OCI-LY1 (cell line): ENCODE results near the gene DNLZ.
A peak's percentile ranks its signal among the peaks of the same experiment; 100 is the strongest.
"Not testable (repeated sequence)": the region's sequence is repeated elsewhere in the genome, so short reads cannot be mapped to it uniquely, and the experiment has no call there.

Experiments
- H2AFZ ChIP-seq: fragments of 200-600 bp; sonication (generic), shearing (Covaris generic); 2 replicates; pipeline ENCODE4 v1.6.0; 2014; ENCODE audit warnings: antibody characterized with exemption, mild to moderate bottlenecking, low read length
- H3F3A ChIP-seq: fragments of 200-600 bp; sonication (generic), shearing (Covaris generic); 2 replicates; pipeline ENCODE4 v1.6.0; 2014; ENCODE audit warnings: mild to moderate bottlenecking, antibody characterized with exemption, low read length, moderate library complexity; ENCODE audit not compliant: insufficient read depth
- H3K27ac ChIP-seq: fragments of 200-600 bp; sonication (generic); 2 replicates; pipeline ENCODE4 v1.5.1; 2014; ENCODE audit warnings: low read length, mixed run types, mild to moderate bottlenecking, low read depth; ENCODE audit not compliant: poor library complexity, severe bottlenecking
- H3K27me3 ChIP-seq: fragments of 200-600 bp; sonication (generic); 2 replicates; pipeline ENCODE4 v1.6.0; 2014; ENCODE audit warnings: antibody characterized with exemption, mild to moderate bottlenecking, low read length, moderate library complexity; ENCODE audit not compliant: insufficient read depth
- H3K36me3 ChIP-seq: fragments of 200-600 bp; sonication (generic); 2 replicates; pipeline ENCODE4 v1.6.1; 2014; ENCODE audit warnings: mild to moderate bottlenecking, antibody characterized with exemption, low read length, moderate library complexity, mixed read lengths; ENCODE audit not compliant: insufficient read depth
- H3K4me1 ChIP-seq: fragments of 200-600 bp; sonication (generic); 2 replicates; pipeline ENCODE4 v1.5.1; 2014; ENCODE audit warnings: mild to moderate bottlenecking, low read length, moderate library complexity; ENCODE audit not compliant: insufficient read depth, severe bottlenecking
- H3K4me2 ChIP-seq: fragments of 200-600 bp; sonication (generic), shearing (Covaris generic); 2 replicates; pipeline ENCODE4 v1.6.1; 2014; ENCODE audit warnings: low read length
- H3K4me3 ChIP-seq: fragments of 200-600 bp; sonication (generic); 2 replicates; pipeline ENCODE4 v1.5.1; 2014; ENCODE audit warnings: low read length, low read depth, mild to moderate bottlenecking, mixed read lengths; ENCODE audit not compliant: poor library complexity, severe bottlenecking
- H3K79me2 ChIP-seq: fragments of 200-600 bp; shearing (Covaris generic); 2 replicates; pipeline ENCODE4 v1.6.1; 2016; ENCODE audit warnings: mixed run types, low read length, mixed read lengths; ENCODE audit not compliant: insufficient read depth
- H3K9ac ChIP-seq: fragments of 200-600 bp; sonication (generic), shearing (Covaris generic); 2 replicates; pipeline ENCODE4 v1.6.1; 2014; ENCODE audit warnings: mild to moderate bottlenecking, low read length, mixed read lengths
- H3K9me2 ChIP-seq: fragments of 200-600 bp; sonication (generic), shearing (Covaris generic); 2 replicates; pipeline ENCODE4 v1.6.1; 2014; ENCODE audit warnings: low read depth, mild to moderate bottlenecking, low read length, mixed read lengths
- H3K9me3 ChIP-seq: fragments of 200-600 bp; shearing (Covaris generic); 2 replicates; pipeline ENCODE4 v1.6.1; 2014; ENCODE audit warnings: low read length, mixed read lengths
- H4K20me1 ChIP-seq: fragments of 200-600 bp; sonication (generic), shearing (Covaris generic); 2 replicates; pipeline ENCODE4 v1.6.0; 2016; ENCODE audit warnings: mild to moderate bottlenecking, low read length; ENCODE audit not compliant: insufficient read depth
- CTCF ChIP-seq: fragments of 200-600 bp; sonication (generic), shearing (Covaris generic); IDR thresholded peaks from 2 replicates; pipeline ENCODE4 v1.5.1; 2017; ENCODE audit warnings: mild to moderate bottlenecking, antibody characterized with exemption, low read length, moderate library complexity, mixed read lengths
- EZH2 ChIP-seq: fragments of 200-600 bp; sonication (generic), shearing (Covaris generic); IDR thresholded peaks from 2 replicates; pipeline ENCODE4 v1.8.0; 2017; ENCODE audit warnings: borderline replicate concordance, mixed run types, mild to moderate bottlenecking, antibody characterized with exemption, low read length, moderate library complexity, mixed read lengths

The DNLZ gene

GRCh38 chr9:136410500-136411287, 47.1 kb upstream of the DNLZ start, which contains the start of the genes ENTR1 and PMPCA:
Gene ENTR1, minus strand, starts transcription at chr9:136410614. Its CDS starts 217 bp downstream, at chr9:136410397.
Gene PMPCA, plus strand, starts transcription at chr9:136410658. Its CDS starts 11 bp downstream, at chr9:136410669.
- Histone ChIP-seq H3K4me1 (peaks cover 31% of the 10 kb centered on the region), H3K4me2 (peak within 1 kb of the TSS; percentile 100), H3K27me3 (no peaks in the 10 kb centered on the region), H4K20me1 (no peaks in the 10 kb centered on the region), H3K27ac (peak within 1 kb of the TSS; percentile 63), H3K79me2 (peaks cover 26% of the 10 kb centered on the region), H3K9me2 (no peaks in the 10 kb centered on the region), H3K4me3 (peak within 1 kb of the TSS; percentile 100), H3K36me3 (peaks cover 67% of the 10 kb centered on the region), H3K9me3 (no peaks in the 10 kb centered on the region), H3F3A (no peaks in the 10 kb centered on the region), H3K9ac (peak within 1 kb of the TSS; percentile 100), H2AFZ (no peak within 1 kb of the TSS)
- TF ChIP-seq CTCF, result no peak
- no peak for TF ChIP-seq EZH2

GRCh38 chr9:136409557-136410455, 46.3 kb upstream of the DNLZ start:
- Histone ChIP-seq H3K79me2 (peaks cover 26% of the 10 kb centered on the region), H3K36me3 (peaks cover 69% of the 10 kb centered on the region), H3K4me2 (peak overlapping the region; percentile 86), H4K20me1 (no peaks in the 10 kb centered on the region), H3K27ac (peak overlapping the region; percentile 63), H3K4me1 (peaks cover 31% of the 10 kb centered on the region), H2AFZ (no peak overlapping the region), H3K27me3 (no peaks in the 10 kb centered on the region), H3K9me2 (no peaks in the 10 kb centered on the region), H3K9ac (peak overlapping the region; percentile 99), H3F3A (no peaks in the 10 kb centered on the region), H3K4me3 (peak overlapping the region; percentile 100), H3K9me3 (no peaks in the 10 kb centered on the region)
- TF ChIP-seq CTCF (no peak), EZH2 (no peak)

- Histone ChIP-seq H3K9me2 (no peaks in the 10 kb centered on the region), H3K9me3 (no peaks in the 10 kb centered on the region), H3K27me3 (no peaks in the 10 kb centered on the region), H3K79me2 (peaks cover 26% of the 10 kb centered on the region), H3K4me3 (no peak overlapping the region), H3K4me1 (peaks cover 31% of the 10 kb centered on the region), H3K4me2 (no peak overlapping the region), H4K20me1 (no peaks in the 10 kb centered on the region), H2AFZ (no peak overlapping the region), H3K27ac (no peak overlapping the region), H3K9ac (no peak overlapping the region), H3K36me3 (peaks cover 65% of the 10 kb centered on the region), H3F3A (no peaks in the 10 kb centered on the region)
- TF ChIP-seq EZH2 (no peak), CTCF (no peak)
Observed at GRCh38 chr9:136407911-136408310, 44.4 kb upstream of the DNLZ start.

- not testable (repeated sequence) for H3K4me3 ChIP-seq, H3F3A ChIP-seq, H4K20me1 ChIP-seq, H3K27ac ChIP-seq, H3K9ac ChIP-seq, H3K4me2 ChIP-seq, H3K9me2 ChIP-seq, H3K27me3 ChIP-seq, H3K9me3 ChIP-seq, H2AFZ ChIP-seq
- Histone ChIP-seq H3K4me1 (peaks cover 28% of the 10 kb centered on the region), H3K79me2 (peaks cover 23% of the 10 kb centered on the region), H3K36me3 (peaks cover 65% of the 10 kb centered on the region)
Observed at GRCh38 chr9:136407061-136407460, 43.5 kb upstream of the DNLZ start.

- H3K27me3 ChIP-seq, H3K27ac ChIP-seq, H2AFZ ChIP-seq, H3K9me2 ChIP-seq, H4K20me1 ChIP-seq, H3K4me3 ChIP-seq, H3F3A ChIP-seq, H3K9me3 ChIP-seq, H3K4me2 ChIP-seq, H3K9ac ChIP-seq: not testable (repeated sequence)
- H3K36me3 ChIP-seq, result peaks cover 72% of the 10 kb centered on the region
- H3K79me2 ChIP-seq, result peaks cover 11% of the 10 kb centered on the region
- peaks cover 16% of the 10 kb centered on the region for H3K4me1 ChIP-seq
Observed at GRCh38 chr9:136405904-136406303, 42.4 kb upstream of the DNLZ start.
